ENCODE results near the gene PDILT.
"Not testable (repeated sequence)": the region's sequence is repeated elsewhere in the genome, so short reads cannot be mapped to it uniquely, and the experiment has no call there.

Gene PDILT

GRCh38 chr16:20320592-20320991 is 83.9 kb downstream of the PDILT start:
- DNase-seq = no peak

- DNase-seq = no peak
Measured at GRCh38 chr16:20320178-20320577, 84.4 kb downstream of the PDILT start.

- no peak for DNase-seq
Measured at GRCh38 chr16:20319406-20319805, 85.1 kb downstream of the PDILT start.

GRCh38 chr16:20318437-20318836 is 86.1 kb downstream of the PDILT start:
- no peak for DNase-seq

DNA sequence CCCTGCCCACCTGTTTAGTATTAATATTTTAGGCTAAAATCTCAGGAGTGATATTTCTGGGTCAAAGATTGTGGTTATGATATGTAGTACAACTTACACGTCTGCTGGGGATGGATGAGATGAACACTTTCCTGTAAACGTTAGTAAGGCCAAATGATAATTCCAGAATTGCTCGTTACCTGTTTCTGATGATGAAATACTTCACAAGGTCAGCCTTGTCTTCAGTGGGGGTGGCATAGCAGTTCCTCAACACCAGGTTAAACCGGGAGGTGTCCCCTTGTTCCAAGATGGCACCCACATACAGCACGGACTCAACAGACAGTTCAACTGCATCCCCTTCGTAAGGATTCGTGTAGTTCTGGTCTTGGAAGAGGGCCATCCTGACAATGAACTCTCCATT is 86.5 kb downstream of the PDILT start:
- no peak for DNase-seq

GRCh38 chr16:20317117-20317516 is 87.4 kb downstream of the PDILT start:
- DNase-seq = no peak

DNA sequence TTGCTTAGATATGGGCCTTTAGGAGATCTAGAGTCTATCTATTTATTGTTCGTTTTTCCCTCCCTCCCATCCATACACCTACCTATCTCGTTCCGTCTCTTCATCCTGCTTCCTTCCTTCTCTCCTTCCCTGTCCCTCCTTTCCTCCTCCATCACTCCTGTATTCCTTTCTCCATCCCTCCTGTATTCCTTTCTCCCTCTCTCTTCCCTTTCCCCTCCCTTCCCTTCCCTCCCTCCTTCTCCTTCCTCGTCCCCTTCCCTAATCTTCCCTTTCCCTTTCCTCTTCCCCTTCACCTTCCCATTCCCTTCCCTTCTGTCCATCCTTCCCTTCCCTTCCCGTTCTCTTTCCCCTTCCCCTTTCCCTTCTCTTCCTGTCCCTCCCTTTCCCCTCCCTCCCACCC is 87.8 kb downstream of the PDILT start:
- DNase-seq = no peak

DNA sequence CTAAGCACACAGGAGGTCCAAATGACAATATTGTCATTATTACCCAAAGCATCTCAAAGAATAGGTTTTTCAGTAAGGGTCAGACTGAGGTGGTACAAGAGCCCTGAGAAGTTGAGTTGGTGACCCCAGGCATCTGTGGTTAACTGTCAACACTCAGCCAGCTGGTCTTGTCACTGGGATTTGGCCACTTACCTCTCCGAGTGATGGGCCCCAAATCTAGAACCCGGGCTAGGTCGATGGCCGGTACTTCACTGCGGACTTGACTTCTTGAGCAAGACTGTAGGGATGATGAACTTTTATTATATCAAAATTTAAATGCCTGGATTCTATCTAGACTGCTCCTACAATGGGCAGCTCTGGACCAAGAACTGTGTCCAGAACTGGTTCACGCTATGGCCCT is 88.8 kb downstream of the PDILT start:
- DNase-seq = no peak

- DNase-seq = no peak
Measured at GRCh38 chr16:20314575-20314974, 90.0 kb downstream of the PDILT start.

DNA sequence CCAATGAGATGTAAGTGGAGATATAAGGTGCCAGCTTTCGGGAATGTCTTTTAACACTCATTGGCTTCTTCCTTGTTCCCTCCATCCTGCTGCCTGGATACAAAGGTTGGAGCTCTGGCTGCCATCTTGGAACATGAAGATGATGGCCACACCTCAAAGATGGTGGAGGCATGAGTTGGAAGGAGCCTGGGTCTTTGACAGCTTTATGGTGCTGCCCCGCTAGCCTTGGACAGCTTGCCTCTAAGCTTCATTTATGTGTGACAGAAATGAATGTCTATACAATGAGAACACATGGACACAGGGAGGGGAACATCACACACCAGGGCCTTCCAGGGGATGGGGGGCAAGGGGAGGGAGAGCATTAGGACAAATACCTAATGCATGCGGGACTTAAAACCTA is 90.8 kb downstream of the PDILT start:
- DNase-seq = no peak

GRCh38 chr16:20312536-20313095 is 91.9 kb downstream of the PDILT start:
- not testable (repeated sequence) for DNase-seq

- DNase-seq = no peak
Measured at GRCh38 chr16:20311548-20311947, 93.0 kb downstream of the PDILT start.

DNA sequence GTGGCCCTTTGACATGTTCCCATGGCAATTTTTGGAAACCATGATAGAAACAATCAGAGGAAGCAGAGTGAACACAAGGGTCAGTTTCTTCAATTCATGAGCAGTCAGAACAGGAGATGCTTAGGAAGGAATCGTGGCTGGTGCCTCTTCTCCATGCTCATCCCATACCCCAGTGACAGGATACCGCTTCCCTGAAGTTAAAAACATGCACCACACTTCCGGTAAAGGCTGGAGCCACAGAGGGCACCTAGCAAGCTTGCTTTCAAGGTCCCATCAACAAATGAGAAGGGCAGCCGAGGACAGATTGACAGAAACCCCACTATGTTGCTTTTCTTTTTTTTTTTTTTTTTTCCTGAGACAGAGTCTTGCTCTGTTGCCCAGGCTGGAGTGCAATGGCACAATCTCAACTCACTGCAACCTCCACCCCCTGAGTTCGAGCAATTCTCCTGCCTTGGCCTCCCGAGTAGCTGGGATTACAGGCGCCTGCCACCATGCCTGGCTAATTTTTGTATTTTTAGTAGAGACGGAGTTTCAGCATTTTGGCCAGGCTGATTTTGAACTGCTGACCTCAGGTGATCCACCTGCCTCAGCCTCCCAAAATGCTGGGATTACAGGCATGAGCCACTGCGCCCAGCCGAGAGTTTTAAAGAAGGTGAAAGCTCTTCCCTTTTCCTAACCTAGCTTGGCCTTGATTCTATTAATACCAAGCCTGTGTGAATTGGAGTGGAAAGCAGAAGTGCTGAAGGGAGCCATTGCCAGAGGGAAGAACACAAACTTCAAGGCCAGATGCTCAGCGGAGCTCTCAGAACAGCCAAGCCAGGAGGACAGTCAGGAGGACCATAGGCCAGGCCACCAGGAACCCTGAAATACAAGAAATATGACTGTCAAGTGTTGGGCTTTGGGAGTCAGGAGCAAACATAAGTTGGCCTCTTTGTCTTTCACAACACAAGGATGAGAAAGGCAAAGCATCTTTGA is 93.8 kb downstream of the PDILT start:
- no peak for DNase-seq

GRCh38 chr16:20309786-20310185 is 94.8 kb downstream of the PDILT start:
- DNase-seq = no peak
